HL-60 (cell line): ENCODE measurements around the gene HYAL3.

Experiments used
- DNase-seq, 2 experiments: peaks; one replicate each; pipeline ENCODE4 v3.0.0-alpha.2; 2010 to 2020; ENCODE audit warnings: low read depth in 1 of 2, low spot score in 1 of 2
- H3K27ac ChIP-seq: fragments of 250-450 bp; sonication (Bioruptor Pico); replicated peaks from 2 replicates; pipeline ENCODE4 v1.5.1; 2020; ENCODE audit warnings: mild to moderate bottlenecking, moderate library complexity
- H3K27me3 ChIP-seq: fragments of 250-450 bp; sonication (Bioruptor Pico); 2 replicates; pipeline ENCODE4 v1.5.1; 2021; ENCODE audit warnings: mild to moderate bottlenecking, moderate library complexity; ENCODE audit not compliant: insufficient read depth, poor library complexity, severe bottlenecking
- H3K4me3 ChIP-seq: replicated peaks from 2 replicates; pipeline ENCODE4 v1.5.1; 2011; ENCODE audit warnings: mild to moderate bottlenecking, control low read depth, low read length; ENCODE audit not compliant: insufficient read depth
- GABPA ChIP-seq: IDR thresholded peaks from 2 replicates; pipeline ENCODE4 v1.6.1; 2012; ENCODE audit warnings: low read depth
- POLR2AphosphoS5 ChIP-seq: IDR thresholded peaks from 2 replicates; pipeline ENCODE4 v1.6.1; 2012; ENCODE audit warnings: low read depth
- SPI1 ChIP-seq: IDR thresholded peaks from 2 replicates; pipeline ENCODE4 v1.6.1; 2012; ENCODE audit warnings: low read depth, mild to moderate bottlenecking, borderline replicate concordance
- TF ChIP-seq, protein P1 (sequence below): IDR thresholded peaks from one replicate; pipeline ENCODE4 v1.5.1; 2011; ENCODE audit warnings: low read length, control low read depth, inconsistent platforms; ENCODE audit not compliant: insufficient read depth
- TF ChIP-seq, protein P2 (sequence below): IDR thresholded peaks from 2 replicates; pipeline ENCODE4 v1.6.1; 2012; ENCODE audit warnings: low read depth; ENCODE audit not compliant: insufficient replicate concordance

The HYAL3 gene

DNA sequence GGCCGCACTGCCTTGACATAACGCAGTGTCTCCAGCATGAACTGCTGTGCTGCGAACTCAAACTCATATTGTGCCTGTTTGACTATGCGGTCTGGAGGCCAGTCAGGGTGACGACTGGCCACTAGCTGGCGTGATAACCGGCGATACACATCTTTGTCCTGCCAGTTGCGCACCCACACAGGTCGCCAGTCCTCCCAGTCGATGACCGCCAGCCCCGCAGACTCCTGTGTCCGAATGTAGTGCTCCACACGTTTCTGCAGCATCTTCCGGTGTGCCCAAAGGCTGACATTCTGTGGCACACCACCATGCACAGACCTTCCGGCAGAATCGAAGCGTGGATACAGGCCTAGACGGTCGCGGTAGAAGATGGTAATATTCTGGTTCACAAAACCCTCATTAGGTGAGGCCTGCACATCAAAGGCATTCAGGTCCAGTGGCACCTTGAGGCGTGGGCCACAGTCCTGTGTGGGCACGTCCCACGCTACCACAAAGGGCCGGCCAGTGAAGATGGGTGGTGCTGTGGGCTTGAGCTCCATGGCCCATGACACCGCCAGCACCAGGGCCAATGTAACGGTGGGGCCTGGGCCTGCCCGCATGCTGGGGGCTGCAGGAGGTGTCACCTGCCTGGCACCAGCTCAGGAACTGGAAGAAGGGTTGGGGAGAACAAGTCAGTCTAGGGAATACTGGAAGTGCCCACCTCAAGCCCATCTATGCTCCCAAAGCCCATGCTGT is 20.9 kb upstream of the HYAL3 start:
- peak overlapping the region; percentile 100; the same call in 1 of the 2 replicates for H3K27ac ChIP-seq
- peak overlapping the region; percentile 68 for H3K4me3 ChIP-seq
- no peaks in the 10 kb centered on the region for H3K27me3 ChIP-seq
- TF ChIP-seq GABPA (no peak), SPI1 (no peak), POLR2AphosphoS5 (no peak)
- TF ChIP-seq, protein P1, sequence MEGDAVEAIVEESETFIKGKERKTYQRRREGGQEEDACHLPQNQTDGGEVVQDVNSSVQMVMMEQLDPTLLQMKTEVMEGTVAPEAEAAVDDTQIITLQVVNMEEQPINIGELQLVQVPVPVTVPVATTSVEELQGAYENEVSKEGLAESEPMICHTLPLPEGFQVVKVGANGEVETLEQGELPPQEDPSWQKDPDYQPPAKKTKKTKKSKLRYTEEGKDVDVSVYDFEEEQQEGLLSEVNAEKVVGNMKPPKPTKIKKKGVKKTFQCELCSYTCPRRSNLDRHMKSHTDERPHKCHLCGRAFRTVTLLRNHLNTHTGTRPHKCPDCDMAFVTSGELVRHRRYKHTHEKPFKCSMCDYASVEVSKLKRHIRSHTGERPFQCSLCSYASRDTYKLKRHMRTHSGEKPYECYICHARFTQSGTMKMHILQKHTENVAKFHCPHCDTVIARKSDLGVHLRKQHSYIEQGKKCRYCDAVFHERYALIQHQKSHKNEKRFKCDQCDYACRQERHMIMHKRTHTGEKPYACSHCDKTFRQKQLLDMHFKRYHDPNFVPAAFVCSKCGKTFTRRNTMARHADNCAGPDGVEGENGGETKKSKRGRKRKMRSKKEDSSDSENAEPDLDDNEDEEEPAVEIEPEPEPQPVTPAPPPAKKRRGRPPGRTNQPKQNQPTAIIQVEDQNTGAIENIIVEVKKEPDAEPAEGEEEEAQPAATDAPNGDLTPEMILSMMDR, result no peak
- TF ChIP-seq, protein P2, sequence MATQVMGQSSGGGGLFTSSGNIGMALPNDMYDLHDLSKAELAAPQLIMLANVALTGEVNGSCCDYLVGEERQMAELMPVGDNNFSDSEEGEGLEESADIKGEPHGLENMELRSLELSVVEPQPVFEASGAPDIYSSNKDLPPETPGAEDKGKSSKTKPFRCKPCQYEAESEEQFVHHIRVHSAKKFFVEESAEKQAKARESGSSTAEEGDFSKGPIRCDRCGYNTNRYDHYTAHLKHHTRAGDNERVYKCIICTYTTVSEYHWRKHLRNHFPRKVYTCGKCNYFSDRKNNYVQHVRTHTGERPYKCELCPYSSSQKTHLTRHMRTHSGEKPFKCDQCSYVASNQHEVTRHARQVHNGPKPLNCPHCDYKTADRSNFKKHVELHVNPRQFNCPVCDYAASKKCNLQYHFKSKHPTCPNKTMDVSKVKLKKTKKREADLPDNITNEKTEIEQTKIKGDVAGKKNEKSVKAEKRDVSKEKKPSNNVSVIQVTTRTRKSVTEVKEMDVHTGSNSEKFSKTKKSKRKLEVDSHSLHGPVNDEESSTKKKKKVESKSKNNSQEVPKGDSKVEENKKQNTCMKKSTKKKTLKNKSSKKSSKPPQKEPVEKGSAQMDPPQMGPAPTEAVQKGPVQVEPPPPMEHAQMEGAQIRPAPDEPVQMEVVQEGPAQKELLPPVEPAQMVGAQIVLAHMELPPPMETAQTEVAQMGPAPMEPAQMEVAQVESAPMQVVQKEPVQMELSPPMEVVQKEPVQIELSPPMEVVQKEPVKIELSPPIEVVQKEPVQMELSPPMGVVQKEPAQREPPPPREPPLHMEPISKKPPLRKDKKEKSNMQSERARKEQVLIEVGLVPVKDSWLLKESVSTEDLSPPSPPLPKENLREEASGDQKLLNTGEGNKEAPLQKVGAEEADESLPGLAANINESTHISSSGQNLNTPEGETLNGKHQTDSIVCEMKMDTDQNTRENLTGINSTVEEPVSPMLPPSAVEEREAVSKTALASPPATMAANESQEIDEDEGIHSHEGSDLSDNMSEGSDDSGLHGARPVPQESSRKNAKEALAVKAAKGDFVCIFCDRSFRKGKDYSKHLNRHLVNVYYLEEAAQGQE, result no peak
- DNase-seq, result no peak

DNA sequence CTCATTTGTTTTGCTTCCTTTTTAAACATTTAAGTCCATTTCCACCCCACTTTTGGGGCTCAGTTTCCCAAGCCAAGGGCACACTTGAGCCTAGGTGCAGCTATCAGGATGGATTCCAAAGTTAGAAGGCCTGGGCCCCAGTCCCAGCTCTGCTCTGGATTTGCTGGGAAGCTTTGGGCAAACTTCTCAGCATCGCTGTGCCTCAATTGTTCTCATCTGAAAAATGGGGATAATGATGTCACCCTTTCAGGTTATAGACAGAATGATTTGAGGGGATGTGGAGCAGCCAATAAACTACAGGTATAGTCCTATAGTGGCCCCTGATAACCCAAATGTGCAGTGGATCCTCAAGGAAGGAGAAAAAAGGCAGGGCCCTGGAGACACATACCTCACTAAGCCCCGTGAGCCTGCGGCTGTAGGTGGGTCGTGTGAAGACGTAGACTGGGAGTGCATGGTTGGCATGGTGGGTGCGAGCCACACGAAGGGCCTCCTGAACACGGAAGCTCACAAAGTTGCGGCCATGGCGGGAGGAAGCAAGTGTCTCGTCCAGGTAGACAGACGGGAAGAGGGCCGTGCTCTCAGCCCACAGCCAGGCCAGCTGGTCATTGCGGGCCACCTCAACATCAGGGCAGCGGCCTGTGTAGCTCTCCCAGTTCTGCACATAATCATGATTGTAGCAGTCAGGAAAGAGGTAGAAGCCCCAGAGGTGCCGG is 20.1 kb upstream of the HYAL3 start:
- DNase-seq, result no peak
- H3K27ac ChIP-seq, result no peak overlapping the region
- TF ChIP-seq SPI1 (no peak), POLR2AphosphoS5 (no peak), GABPA (no peak)
- TF ChIP-seq, protein P1, result no peak
- TF ChIP-seq, protein P2, result no peak
- H3K27me3 ChIP-seq, result no peaks in the 10 kb centered on the region
- H3K4me3 ChIP-seq, result no peak overlapping the region

DNA sequence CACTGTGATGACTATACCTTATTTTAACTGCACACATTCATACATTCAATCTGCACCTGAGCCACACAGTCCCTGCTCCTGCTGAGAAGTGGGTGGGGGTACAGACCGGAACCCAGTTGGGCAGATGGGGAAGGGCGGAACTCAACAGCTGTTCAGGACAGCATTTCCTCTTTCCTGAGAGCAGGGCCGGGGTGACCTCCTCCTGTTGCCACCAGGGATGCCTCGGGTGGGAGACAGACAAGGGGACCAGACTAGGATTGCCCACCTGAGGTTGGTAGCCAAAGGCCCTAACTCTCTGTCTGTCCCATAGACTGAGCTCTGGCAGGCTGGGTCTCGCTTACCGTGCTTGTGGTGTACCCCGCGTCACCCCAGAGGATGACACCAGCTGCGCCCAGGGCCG is 19.4 kb upstream of the HYAL3 start:
- TF ChIP-seq SPI1, result peak; percentile 94
- TF ChIP-seq, protein P2, result no peak
- 0 out of 2 replicates have a peak, but pooled peaks have one; percentile 32 for TF ChIP-seq POLR2AphosphoS5
- Histone ChIP-seq H3K27me3 (no peaks in the 10 kb centered on the region), H3K4me3 (no peak overlapping the region), H3K27ac (no peak overlapping the region)
- peak in 1 of 2 experiments; percentile 60 for DNase-seq
